PC-3 (cell line): ENCODE results near the gene SLCO3A1. TPM values are rescaled to one million over a fixed set of nuclear protein-coding genes. Genes with fewer than 3 reads are reported as not detected.
A peak's percentile ranks its signal among the peaks of the same experiment; 100 is the strongest.

Source experiments
- ATAC-seq: fragments of 200-7000 bp; cut with Tn5 transposase; 2 replicates; pipeline ENCODE4 v1.9.1; 2020; ENCODE audit warnings: mild to moderate bottlenecking, moderate library complexity
- BruUV-seq: library from RNA; stranded (reverse); fragments of 400-500 nt; replicated peaks from 2 replicates; lab custom pipeline; 2021; lab: Mats Ljungman, UMichigan
- CTCF ChIA-PET: fragments of 300-600 bp; sonication (Branson Sonifier 250); formaldehyde crosslinking; loops from one replicate; lab custom pipeline; 2022; ENCODE audit warnings: antibody characterized with exemption; lab: Charles Lee
- POLR2A ChIA-PET: fragments of 300-600 bp; sonication (Branson Sonifier 250); formaldehyde crosslinking; loops from one replicate; lab custom pipeline; 2022; ENCODE audit warnings: antibody characterized with exemption; ENCODE audit not compliant: unreplicated experiment; lab: Charles Lee
- DNase-seq: peaks from one replicate; pipeline ENCODE4 v3.0.0-alpha.2; 2015
- H2AFZ ChIP-seq: fragments of 300-600 bp; sonication (generic); 2 replicates; pipeline ENCODE4 v1.6.0; 2016; ENCODE audit warnings: antibody characterized with exemption, low read length
- H3F3A ChIP-seq: fragments of 300-600 bp; sonication (generic); one replicate; pipeline ENCODE4 v1.6.0; 2017; ENCODE audit warnings: antibody characterized with exemption, low read length, control low read depth, mild to moderate bottlenecking; ENCODE audit not compliant: unreplicated experiment
- H3K27ac ChIP-seq: fragments of 300-600 bp; sonication (generic); 2 replicates; pipeline ENCODE4 v1.5.1; 2016; ENCODE audit warnings: mild to moderate bottlenecking, low read length
- H3K27me3 ChIP-seq: fragments of 300-600 bp; sonication (generic); 2 replicates; pipeline ENCODE4 v1.6.1; 2016; ENCODE audit warnings: low read length, mixed read lengths
- H3K36me3 ChIP-seq: fragments of 300-600 bp; sonication (generic); 2 replicates; pipeline ENCODE4 v1.6.1; 2016; ENCODE audit warnings: low read depth, mixed run types, low read length, mixed read lengths
- H3K4me1 ChIP-seq: fragments of 300-600 bp; sonication (generic); 2 replicates; pipeline ENCODE4 v1.5.1; 2016; ENCODE audit warnings: low read length; ENCODE audit not compliant: insufficient read depth
- H3K4me2 ChIP-seq: fragments of 300-600 bp; sonication (generic); 2 replicates; pipeline ENCODE4 v1.6.0; 2016; ENCODE audit warnings: low read length
- H3K4me3 ChIP-seq: fragments of 300-600 bp; sonication (generic); 2 replicates; pipeline ENCODE4 v1.5.1; 2016; ENCODE audit warnings: mild to moderate bottlenecking, low read length, mixed read lengths
- H3K79me2 ChIP-seq: fragments of 300-600 bp; sonication (generic); 2 replicates; pipeline ENCODE4 v1.6.1; 2017; ENCODE audit warnings: low read length, mixed read lengths
- H3K9ac ChIP-seq: fragments of 300-600 bp; sonication (generic); 2 replicates; pipeline ENCODE4 v1.6.0; 2016; ENCODE audit warnings: mild to moderate bottlenecking, low read length
- H3K9me2 ChIP-seq: fragments of 300-600 bp; sonication (generic); replicated peaks from 2 replicates; pipeline ENCODE4 v1.6.1; 2016; ENCODE audit warnings: mixed run types, low read length, mixed read lengths
- H3K9me3 ChIP-seq: fragments of 300-600 bp; sonication (generic); 2 replicates; pipeline ENCODE4 v1.6.1; 2016; ENCODE audit warnings: low read length, mixed read lengths
- H4K20me1 ChIP-seq: fragments of 300-600 bp; sonication (generic); 2 replicates; pipeline ENCODE4 v1.6.1; 2016; ENCODE audit warnings: low read length, mixed read lengths
- CTCF ChIP-seq: fragments of 300-600 bp; sonication (generic); conservative IDR thresholded peaks from 2 replicates; pipeline ENCODE4 v1.5.1; 2017; ENCODE audit warnings: antibody characterized with exemption, low read depth, mild to moderate bottlenecking, low read length
- EZH2 ChIP-seq: fragments of 300-600 bp; sonication (generic); IDR thresholded peaks from one replicate; pipeline ENCODE4 v1.6.1; 2017; ENCODE audit warnings: antibody characterized with exemption, mild to moderate bottlenecking, low read length; ENCODE audit not compliant: unreplicated experiment
- EZH2phosphoT487 ChIP-seq: fragments of 300-600 bp; sonication (generic); IDR thresholded peaks from 2 replicates; pipeline ENCODE4 v1.6.1; 2018; ENCODE audit warnings: mild to moderate bottlenecking, antibody characterized with exemption, low read length, borderline replicate concordance
- intact Hi-C: fragments of 100-400 bp; cut with micrococcal nuclease; formaldehyde crosslinking; loops from 2 replicates; pipeline ENCODE4 v1.9.0; 2023
- total RNA-seq: library from RNA; depleted of rRNA; stranded (reverse); fragments of >200 nt; gene quantifications from 2 replicates; pipeline ENCODE4 v1.2.3, GENCODE V29; 2014

The SLCO3A1 gene
- total RNA-seq, 1 experiment from 2014 or later: 0.07 TPM

DNA sequence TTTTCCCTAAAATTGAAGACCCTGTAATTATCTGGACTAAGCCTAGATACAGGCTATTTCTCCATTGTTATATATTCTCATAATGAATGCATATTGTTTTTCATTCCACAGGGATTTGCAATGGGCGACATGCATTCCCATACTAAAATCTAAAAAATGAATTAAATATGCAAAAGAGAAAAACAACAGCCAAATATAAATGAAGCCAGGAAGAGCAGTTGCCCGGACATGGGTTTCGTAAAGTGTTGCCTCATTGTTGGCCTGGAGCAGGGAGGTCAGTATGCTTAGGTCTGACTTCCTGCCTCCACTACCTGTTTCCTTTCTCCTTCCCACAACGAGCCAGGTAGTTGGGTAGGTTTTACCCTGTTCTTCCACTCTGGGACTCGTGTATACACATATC, 27.1 kb upstream of the SLCO3A1 start:
- TF ChIP-seq CTCF (no peak), EZH2phosphoT487 (no peak), EZH2 (no peak)
- H3K27me3 ChIP-seq: peaks cover 6% of the 10 kb centered on the region; the same call in 1 of the 2 replicates
- H3K4me3 ChIP-seq: no peak overlapping the region
- no TSS peak for BruUV-seq
- no peaks in the 10 kb centered on the region for H3F3A ChIP-seq
- no peak for DNase-seq
- H3K9me3 ChIP-seq: no peaks in the 10 kb centered on the region
- no peak for ATAC-seq
- H4K20me1 ChIP-seq: no peaks in the 10 kb centered on the region
- ChIA-PET CTCF (no interaction called here), POLR2A (no interaction called here)
- intact Hi-C loops: no loop called here
- H2AFZ ChIP-seq: no peak overlapping the region
- H3K9ac ChIP-seq: no peak overlapping the region
- no peaks in the 10 kb centered on the region for H3K9me2 ChIP-seq
- no peak overlapping the region for H3K27ac ChIP-seq
- H3K4me1 ChIP-seq: no peaks in the 10 kb centered on the region
- H3K79me2 ChIP-seq: no peaks in the 10 kb centered on the region
- H3K4me2 ChIP-seq: no peak overlapping the region
- H3K36me3 ChIP-seq: no peaks in the 10 kb centered on the region

- DNase-seq: no peak
- Histone ChIP-seq H3K36me3 (no peaks in the 10 kb centered on the region), H4K20me1 (no peaks in the 10 kb centered on the region), H3K79me2 (no peaks in the 10 kb centered on the region), H3K9ac (no peak overlapping the region), H3F3A (no peaks in the 10 kb centered on the region), H3K9me2 (no peaks in the 10 kb centered on the region), H3K4me1 (no peaks in the 10 kb centered on the region), H3K9me3 (no peaks in the 10 kb centered on the region), H3K27ac (no peak overlapping the region), H3K4me3 (no peak overlapping the region), H3K4me2 (no peak overlapping the region), H3K27me3 (peaks cover 41% of the 10 kb centered on the region), H2AFZ (no peak overlapping the region)
- no TSS peak for BruUV-seq
- CTCF ChIA-PET: no interaction called here
- intact Hi-C loops: no loop called here
- TF ChIP-seq EZH2 (no peak), CTCF (no peak), EZH2phosphoT487 (no peak)
- ATAC-seq: no peak
- POLR2A ChIA-PET: no interaction called here
Measured at GRCh38 chr15:91833056-91833455, 20.5 kb upstream of the SLCO3A1 start.

- no peaks in the 10 kb centered on the region for H3K9me2 ChIP-seq
- H3K9me3 ChIP-seq: no peaks in the 10 kb centered on the region
- no peak overlapping the region for H3K27ac ChIP-seq
- H3K27me3 ChIP-seq: peaks cover 37% of the 10 kb centered on the region; the same call in 1 of the 2 replicates
- TF ChIP-seq EZH2phosphoT487 (no peak), CTCF (no peak), EZH2 (no peak)
- DNase-seq: peak; percentile 20
- intact Hi-C loops: no loop called here
- no peaks in the 10 kb centered on the region for H3K4me1 ChIP-seq
- H3K9ac ChIP-seq: no peak overlapping the region
- H2AFZ ChIP-seq: no peak overlapping the region
- no peak overlapping the region for H3K4me3 ChIP-seq
- H4K20me1 ChIP-seq: no peaks in the 10 kb centered on the region
- no peaks in the 10 kb centered on the region for H3K79me2 ChIP-seq
- H3K36me3 ChIP-seq: no peaks in the 10 kb centered on the region
- H3K4me2 ChIP-seq: no peak overlapping the region
- ChIA-PET POLR2A (no interaction called here), CTCF (no interaction called here)
- ATAC-seq: no peak
- no TSS peak for BruUV-seq
- no peaks in the 10 kb centered on the region for H3F3A ChIP-seq
Measured at GRCh38 chr15:91839867-91840266, 13.6 kb upstream of the SLCO3A1 start.
